CD4-positive, alpha-beta T cell treated with Interferon gamma for 1 hour (primary cell): ENCODE data around the gene MAGI2.
A peak's percentile ranks its signal among the peaks of the same experiment; 100 is the strongest.

Experiments used
- DNase-seq: peaks from one replicate; pipeline ENCODE4 v3.0.0-alpha.2; 2020

MAGI2 gene

GRCh38 chr7:78043159-78043558 lies 1410.3 kb downstream of the MAGI2 start:
- no peak for DNase-seq

- DNase-seq, result no peak
Measured at GRCh38 chr7:78041423-78041822, 1412.0 kb downstream of the MAGI2 start.

- DNase-seq, result peak; percentile 27
Measured at GRCh38 chr7:78039790-78040776, 1413.4 kb downstream of the MAGI2 start.

GRCh38 chr7:78038465-78039080 lies 1414.9 kb downstream of the MAGI2 start:
- DNase-seq, result no peak

GRCh38 chr7:78037603-78038002 lies 1415.9 kb downstream of the MAGI2 start:
- no peak for DNase-seq

GRCh38 chr7:78033410-78033809 lies 1420.1 kb downstream of the MAGI2 start:
- DNase-seq, result no peak

- no peak for DNase-seq
Measured at GRCh38 chr7:78026492-78026891, 1427.0 kb downstream of the MAGI2 start.

- no peak for DNase-seq
Measured at GRCh38 chr7:78024591-78024990, 1428.9 kb downstream of the MAGI2 start.

- no peak for DNase-seq
Measured at GRCh38 chr7:78023191-78023590, 1430.3 kb downstream of the MAGI2 start.

GRCh38 chr7:78022165-78022564 lies 1431.3 kb downstream of the MAGI2 start:
- DNase-seq, result no peak

- no peak for DNase-seq
Measured at GRCh38 chr7:78020874-78021249, 1432.6 kb downstream of the MAGI2 start.

GRCh38 chr7:78020136-78020873 lies 1433.2 kb downstream of the MAGI2 start:
- DNase-seq, result peak; percentile 20

GRCh38 chr7:78019447-78020135 lies 1433.9 kb downstream of the MAGI2 start:
- DNase-seq, result peak; percentile 41

GRCh38 chr7:78018641-78019446 lies 1434.6 kb downstream of the MAGI2 start:
- no peak for DNase-seq

GRCh38 chr7:78017591-78018100 lies 1435.8 kb downstream of the MAGI2 start:
- DNase-seq, result no peak

GRCh38 chr7:78015574-78016260 lies 1437.8 kb downstream of the MAGI2 start:
- DNase-seq, result no peak

GRCh38 chr7:78014401-78014800 lies 1439.1 kb downstream of the MAGI2 start:
- DNase-seq, result no peak

GRCh38 chr7:78013386-78013785 lies 1440.1 kb downstream of the MAGI2 start:
- DNase-seq, result no peak

- DNase-seq, result no peak
Measured at GRCh38 chr7:78011642-78012041, 1441.8 kb downstream of the MAGI2 start.

GRCh38 chr7:78007231-78007630 lies 1446.2 kb downstream of the MAGI2 start:
- DNase-seq, result no peak
